MCF 10A (cell line): ENCODE measurements around the gene TNNI3K. TPM values are rescaled to one million over a fixed set of nuclear protein-coding genes. Genes with fewer than 3 reads are reported as not detected.

Experiments used
- BruUV-seq: library from RNA; stranded (reverse); fragments of 400-500 nt; replicated peaks from 2 replicates; lab custom pipeline; 2021; lab: Mats Ljungman, UMichigan
- CTCF ChIA-PET: fragments of 300-600 bp; sonication (Branson Sonifier 250); formaldehyde crosslinking; extraction: SDS; loops from one replicate; lab custom pipeline; 2021; ENCODE audit warnings: antibody characterized with exemption, inconsistent platforms; lab: Yijun Ruan, JAX
- POLR2A ChIA-PET: fragments of 300-600, 350-650 bp; sonication (Branson Sonifier 250); formaldehyde crosslinking; extraction: SDS; loops from one replicate; lab custom pipeline; 2020; ENCODE audit warnings: antibody characterized with exemption, inconsistent platforms; lab: Yijun Ruan, JAX
- DNase-seq: peaks from one replicate; pipeline ENCODE4 v3.0.0-alpha.2; 2018; ENCODE audit not compliant: unreplicated experiment
- H3K27ac Mint-ChIP-seq: one replicate; pipeline ENCODE4 v1.8.0; 2022; ENCODE audit warnings: mild to moderate bottlenecking, low read depth, mixed read lengths; ENCODE audit not compliant: unreplicated experiment
- H3K27me3 Mint-ChIP-seq: one replicate; pipeline ENCODE4 v1.8.0; 2022; ENCODE audit warnings: mixed read lengths; ENCODE audit not compliant: insufficient read depth, unreplicated experiment
- H3K36me3 Mint-ChIP-seq: one replicate; pipeline ENCODE4 v1.8.0; 2022; ENCODE audit warnings: mild to moderate bottlenecking, moderate library complexity, mixed read lengths; ENCODE audit not compliant: insufficient read depth, unreplicated experiment
- H3K4me1 Mint-ChIP-seq: one replicate; pipeline ENCODE4 v1.8.0; 2022; ENCODE audit warnings: mixed read lengths; ENCODE audit not compliant: insufficient read depth, unreplicated experiment
- H3K4me3 Mint-ChIP-seq: one replicate; pipeline ENCODE4 v1.8.0; 2022; ENCODE audit warnings: mild to moderate bottlenecking, moderate library complexity, mixed read lengths; ENCODE audit not compliant: unreplicated experiment
- H3K9me3 Mint-ChIP-seq: one replicate; pipeline ENCODE4 v1.8.0; 2022; ENCODE audit warnings: mixed read lengths; ENCODE audit not compliant: unreplicated experiment
- CTCF ChIP-seq: fragments of 200-600 bp; IDR thresholded peaks from one replicate; pipeline ENCODE4 v1.8.0; 2022; ENCODE audit warnings: antibody characterized with exemption, mild to moderate bottlenecking; ENCODE audit not compliant: unreplicated experiment
- intact Hi-C: fragments of 100-400 bp; cut with micrococcal nuclease; formaldehyde crosslinking; loops from 2 replicates; pipeline ENCODE4 v1.14.1; 2022
- total RNA-seq: library from RNA; stranded (reverse); gene quantifications from 2 replicates; pipeline ENCODE4 v1.2.3, GENCODE V29; 2022

The TNNI3K gene
- total RNA-seq, 1 experiment from 2014 or later = not detected

DNA sequence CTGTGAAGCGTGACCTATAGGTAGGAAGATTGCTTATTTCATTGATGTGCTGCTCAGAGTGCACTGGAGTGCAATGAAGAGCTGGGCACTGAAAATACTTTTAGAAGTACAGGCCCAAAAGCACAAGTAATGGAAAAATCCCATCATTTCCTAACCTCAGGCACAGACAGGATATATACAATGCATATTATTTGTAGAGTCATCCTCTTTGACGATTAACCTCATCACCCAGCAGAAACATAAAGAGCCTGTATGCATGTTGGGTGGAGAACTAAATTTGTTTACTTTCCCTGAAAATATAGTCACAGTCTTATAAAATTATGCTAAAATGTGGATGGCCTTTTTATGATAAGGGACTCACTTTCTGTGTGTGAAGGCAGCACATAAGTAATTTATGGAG, 98.1 kb downstream of the TNNI3K start:
- CTCF ChIA-PET = no interaction called here
- H3K4me1 Mint-ChIP-seq = no peaks in the 10 kb centered on the region
- DNase-seq = no peak
- no peak for TF ChIP-seq CTCF
- H3K27ac Mint-ChIP-seq = no peak overlapping the region
- no peaks in the 10 kb centered on the region for H3K9me3 Mint-ChIP-seq
- no peaks in the 10 kb centered on the region for H3K27me3 Mint-ChIP-seq
- H3K36me3 Mint-ChIP-seq = no peaks in the 10 kb centered on the region
- no TSS peak for BruUV-seq
- no peak overlapping the region for H3K4me3 Mint-ChIP-seq
- POLR2A ChIA-PET = no interaction called here
- intact Hi-C loops = no loop called here

DNA sequence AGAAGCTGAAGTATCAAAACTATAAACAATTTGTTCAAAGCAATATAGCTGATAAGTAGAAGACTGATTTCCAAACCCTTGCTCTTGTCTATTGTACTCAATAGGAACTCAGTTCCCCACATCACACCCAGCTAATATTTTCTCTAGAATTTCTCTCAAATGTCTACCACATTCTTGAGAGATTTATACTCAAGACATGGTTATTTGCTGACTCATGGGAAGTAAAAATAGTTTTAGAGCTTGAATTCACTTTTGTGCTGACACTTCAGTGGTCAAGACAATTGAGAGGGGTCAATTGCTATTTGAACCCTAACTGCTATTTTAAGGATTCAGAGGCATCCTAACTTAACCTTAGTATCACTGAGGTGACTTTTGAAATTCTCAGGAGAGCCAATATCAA, 99.0 kb downstream of the TNNI3K start:
- no peak for TF ChIP-seq CTCF
- Mint-ChIP-seq H3K4me3 (no peak overlapping the region), H3K36me3 (no peaks in the 10 kb centered on the region), H3K27ac (no peak overlapping the region), H3K9me3 (no peaks in the 10 kb centered on the region), H3K27me3 (no peaks in the 10 kb centered on the region), H3K4me1 (no peaks in the 10 kb centered on the region)
- intact Hi-C loops = no loop called here
- DNase-seq = no peak
- BruUV-seq = no TSS peak
- ChIA-PET CTCF (no interaction called here), POLR2A (no interaction called here)

GRCh38 chr1:74340656-74341055, 105.5 kb downstream of the TNNI3K start:
- Mint-ChIP-seq H3K4me3 (no peak overlapping the region), H3K9me3 (no peaks in the 10 kb centered on the region), H3K27ac (no peak overlapping the region), H3K4me1 (no peaks in the 10 kb centered on the region), H3K27me3 (no peaks in the 10 kb centered on the region), H3K36me3 (no peaks in the 10 kb centered on the region)
- POLR2A ChIA-PET = no interaction called here
- CTCF ChIA-PET = no interaction called here
- TF ChIP-seq CTCF = no peak
- intact Hi-C loops = no loop called here
- BruUV-seq = no TSS peak
- DNase-seq = no peak

DNA sequence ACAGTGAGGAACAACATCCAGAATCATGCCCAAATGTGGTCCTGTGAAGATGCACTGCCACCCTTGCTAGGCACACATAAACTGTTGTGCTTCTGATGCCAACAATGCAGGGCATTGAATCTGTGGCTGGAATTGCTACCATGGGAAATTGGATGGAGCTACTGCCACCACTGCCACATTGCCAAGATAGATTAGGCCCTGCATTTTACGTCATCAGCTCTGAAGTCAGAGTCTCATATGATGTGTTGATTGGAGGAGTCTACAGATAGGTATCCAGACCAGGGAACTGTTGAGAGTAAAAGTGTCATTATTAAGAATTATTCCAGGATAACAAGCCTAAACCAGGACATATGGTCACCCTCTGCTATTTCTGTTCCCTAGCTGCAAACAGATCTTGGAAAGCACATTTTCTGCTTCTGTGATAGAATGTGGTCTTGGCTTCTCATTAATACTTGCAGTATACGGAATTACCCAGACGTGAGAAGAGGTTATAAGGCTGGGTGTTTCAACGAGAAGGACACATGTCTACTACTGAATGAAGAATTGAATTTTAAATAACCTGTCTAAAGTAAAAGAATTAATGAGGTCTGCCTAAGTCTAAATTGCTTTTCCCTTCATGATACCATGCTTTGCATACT, 106.6 kb downstream of the TNNI3K start:
- CTCF ChIA-PET = no interaction called here
- DNase-seq = no peak
- Mint-ChIP-seq H3K27ac (no peak overlapping the region), H3K4me3 (no peak overlapping the region), H3K9me3 (no peaks in the 10 kb centered on the region), H3K4me1 (no peaks in the 10 kb centered on the region), H3K27me3 (no peaks in the 10 kb centered on the region), H3K36me3 (no peaks in the 10 kb centered on the region)
- POLR2A ChIA-PET = no interaction called here
- no peak for TF ChIP-seq CTCF
- BruUV-seq = no TSS peak
- intact Hi-C loops = no loop called here
